Lower leg skin (tissue), 3 donors: Measurements from ENCODE around the gene CTIF.

Experiments
- CTCF ChIP-seq, 3 donors: fragments of 450-650 bp; IDR thresholded peaks; one replicate each; pipeline ENCODE4 v1.5.1; 2016; ENCODE audit warnings: antibody characterized with exemption in 3 of 3, mild to moderate bottlenecking in 3 of 3, moderate library complexity in 2 of 3
- POLR2A ChIP-seq, 2 donors: fragments of 450-650 bp; IDR thresholded peaks; one replicate each; pipeline ENCODE4 v1.6.1; 2016 to 2017; ENCODE audit warnings: antibody characterized with exemption in 2 of 2, mild to moderate bottlenecking in 1 of 2, moderate library complexity in 1 of 2

DNA sequence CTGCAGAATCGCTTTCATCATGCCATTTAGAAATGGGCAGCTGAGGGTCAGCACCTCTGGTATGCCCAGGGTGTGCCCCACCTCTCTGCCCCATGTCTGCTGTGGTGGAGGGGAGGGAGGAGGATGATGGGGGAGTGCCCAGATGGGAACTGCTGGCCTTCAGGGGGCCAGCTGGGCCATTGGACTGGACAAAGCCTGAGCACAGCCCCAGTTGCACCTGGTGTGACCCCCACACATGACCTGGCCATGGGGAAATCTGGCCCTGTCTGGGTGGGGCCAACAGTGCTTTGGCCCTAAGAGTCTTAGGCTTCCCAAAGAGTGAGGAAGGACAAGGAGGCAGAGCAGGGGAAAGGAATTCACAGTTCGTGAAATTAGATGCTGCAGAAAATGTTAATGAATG, 44.1 kb downstream of the CTIF start:
- no peak for TF ChIP-seq CTCF (IDR thresholded peaks at IDR 0.05)
- no peak for TF ChIP-seq POLR2A (IDR thresholded peaks at IDR 0.05)
